Ishikawa (cell line): Measurements from ENCODE around the gene CALD1.

Experiments
- CEBPB ChIP-seq: IDR thresholded peaks from 2 replicates; pipeline ENCODE4 v1.6.1; 2012
- EP300 ChIP-seq: IDR thresholded peaks from 2 replicates; pipeline ENCODE4 v1.6.1; 2012; ENCODE audit warnings: borderline replicate concordance
- MAX ChIP-seq: IDR thresholded peaks from 2 replicates; pipeline ENCODE4 v1.6.1; 2012
- REST ChIP-seq: IDR thresholded peaks from 2 replicates; pipeline ENCODE4 v1.6.1; 2012; ENCODE audit warnings: low read depth, mild to moderate bottlenecking
- TAF1 ChIP-seq: IDR thresholded peaks from 2 replicates; pipeline ENCODE4 v1.6.1; 2012; ENCODE audit warnings: low read depth, mild to moderate bottlenecking
- TEAD4 ChIP-seq: IDR thresholded peaks from 2 replicates; pipeline ENCODE4 v1.6.1; 2012
- YY1 ChIP-seq: IDR thresholded peaks from 2 replicates; pipeline ENCODE4 v1.6.1; 2012; ENCODE audit warnings: low read depth

- TF ChIP-seq YY1: no peak
- no peak for TF ChIP-seq TAF1
- TF ChIP-seq MAX: no peak
- no peak for TF ChIP-seq CEBPB
- no peak for TF ChIP-seq EP300
- TF ChIP-seq REST: no peak
- TF ChIP-seq TEAD4: no peak
Observed at GRCh38 chr7:134941952-134942351, 162.5 kb downstream of the CALD1 start.
